CD14-positive monocyte (primary cell): ENCODE data around the gene CTTN. TPM values are rescaled to one million over a fixed set of nuclear protein-coding genes. Genes with fewer than 3 reads are reported as not detected.
A peak's percentile ranks its signal among the peaks of the same experiment; 100 is the strongest.

Experiments
- DNase-seq, 3 donors: peaks; one replicate each; pipeline ENCODE4 v3.0.0-alpha.2; 2011 to 2022
- H2AFZ ChIP-seq: 2 replicates; pipeline ENCODE4 v1.6.0; 2012; ENCODE audit warnings: mild to moderate bottlenecking, low read depth, low read length, inconsistent platforms; ENCODE audit not compliant: insufficient read depth, poor library complexity, severe bottlenecking
- H3K27ac ChIP-seq, 2 donors: 1 replicate in 1 of 2; 2 replicates in 1 of 2; pipeline ENCODE4 v1.5.1; 2012 to 2013; ENCODE audit warnings: low read length in 2 of 2, control low read depth in 1 of 2, inconsistent platforms in 1 of 2, low read depth in 1 of 2, mild to moderate bottlenecking in 1 of 2
- H3K27me3 ChIP-seq, 2 donors: one replicate each; pipeline versions ENCODE4 v1.6.0 to v1.6.1; 2011 to 2013; ENCODE audit warnings: low read length in 2 of 2; ENCODE audit not compliant: control insufficient read depth in 2 of 2, insufficient read depth in 2 of 2
- H3K36me3 ChIP-seq, 2 donors: replicated peaks in 1 of 2; 1 replicate in 1 of 2; 2 replicates in 1 of 2; pipeline versions ENCODE4 v1.5.1 to v1.6.1; 2012 to 2013; ENCODE audit warnings: low read length in 2 of 2, control low read depth in 1 of 2, inconsistent platforms in 1 of 2, mild to moderate bottlenecking in 1 of 2; ENCODE audit not compliant: insufficient read depth in 2 of 2, control insufficient read depth in 1 of 2
- H3K4me1 ChIP-seq, 2 donors: 1 replicate in 1 of 2; 2 replicates in 1 of 2; pipeline versions ENCODE4 v1.5.1 to v1.6.1; 2012 to 2013; ENCODE audit warnings: low read length in 2 of 2, control low read depth in 1 of 2, inconsistent platforms in 1 of 2, mild to moderate bottlenecking in 1 of 2, moderate library complexity in 1 of 2; ENCODE audit not compliant: insufficient read depth in 2 of 2, control insufficient read depth in 1 of 2
- H3K4me2 ChIP-seq: replicated peaks from 2 replicates; pipeline ENCODE3; 2012; ENCODE audit warnings: low read length, moderate library complexity, mild to moderate bottlenecking; ENCODE audit not compliant: poor library complexity, severe bottlenecking; ENCODE audit errors: extremely low read depth
- H3K4me3 ChIP-seq, 3 experiments: fragments of 200-600 bp in 1 of 3; sonication (generic) in 1 of 3; replicated peaks in 1 of 3; 1 replicate in 2 of 3; 2 replicates in 1 of 3; pipeline ENCODE4 v1.5.1; 2011 to 2013; ENCODE audit warnings: low read length in 3 of 3, mild to moderate bottlenecking in 3 of 3, control low read depth in 2 of 3, low read depth in 2 of 3, inconsistent platforms in 1 of 3, moderate library complexity in 1 of 3
- H3K79me2 ChIP-seq: 2 replicates; pipeline ENCODE4 v1.6.0; 2012; ENCODE audit warnings: mild to moderate bottlenecking, control low read depth, inconsistent platforms, low read length, moderate library complexity; ENCODE audit not compliant: insufficient read depth
- H3K9ac ChIP-seq: 2 replicates; pipeline ENCODE4 v1.6.0; 2017; ENCODE audit warnings: low read length, mild to moderate bottlenecking; ENCODE audit not compliant: insufficient read depth, poor library complexity, severe bottlenecking
- H3K9me3 ChIP-seq, 2 donors: replicated peaks in 1 of 2; 1 replicate in 1 of 2; 2 replicates in 1 of 2; pipeline versions ENCODE4 v1.5.1 to v1.6.1; 2012 to 2013; ENCODE audit warnings: low read length in 2 of 2, control low read depth in 1 of 2; ENCODE audit not compliant: control insufficient read depth in 1 of 2, insufficient read depth in 1 of 2
- H4K20me1 ChIP-seq: 2 replicates; pipeline ENCODE4 v1.6.0; 2012; ENCODE audit warnings: mild to moderate bottlenecking, low read length, control low read depth, moderate library complexity; ENCODE audit not compliant: insufficient read depth
- H3K27ac Mint-ChIP-seq, 7 donors: one replicate each; pipeline ENCODE4 v1.8.0; 2020; ENCODE audit warnings: mild to moderate bottlenecking in 7 of 7, mixed read lengths in 7 of 7, moderate library complexity in 6 of 7, inconsistent platforms in 2 of 7
- H3K27me3 Mint-ChIP-seq, 3 donors: one replicate each; pipeline ENCODE4 v1.8.0; 2021 to 2022; ENCODE audit warnings: low read depth in 3 of 3, mild to moderate bottlenecking in 3 of 3, mixed read lengths in 3 of 3, moderate library complexity in 3 of 3, inconsistent platforms in 1 of 3
- H3K36me3 Mint-ChIP-seq, 2 donors: one replicate each; pipeline ENCODE4 v1.8.0; 2020; ENCODE audit warnings: mixed read lengths in 2 of 2, inconsistent platforms in 1 of 2, mild to moderate bottlenecking in 1 of 2
- H3K4me1 Mint-ChIP-seq: one replicate; pipeline ENCODE4 v1.8.0; 2020; ENCODE audit warnings: mild to moderate bottlenecking, mixed read lengths
- H3K4me3 Mint-ChIP-seq, 2 donors: one replicate each; pipeline ENCODE4 v1.8.0; 2020; ENCODE audit warnings: mild to moderate bottlenecking in 2 of 2, mixed read lengths in 2 of 2, moderate library complexity in 1 of 2
- H3K9me3 Mint-ChIP-seq, 7 donors: one replicate each; pipeline ENCODE4 v1.8.0; 2020 to 2022; ENCODE audit warnings: mixed read lengths in 7 of 7, mild to moderate bottlenecking in 6 of 7, moderate library complexity in 6 of 7, inconsistent platforms in 2 of 7
- CTCF ChIP-seq: fragments of 200-600 bp; IDR thresholded peaks from one replicate; pipeline ENCODE4 v1.8.0; 2022; ENCODE audit warnings: antibody characterized with exemption, mild to moderate bottlenecking
- WGBS: methylation state at CpG from one replicate; pipeline ENCODE4 v1.1.5; 2013; ENCODE audit warnings: missing lambda C conversion rate; ENCODE audit not compliant: insufficient coverage; 5-methylcytosine and 5-hydroxymethylcytosine counted together
- intact Hi-C, 2 donors: fragments of 100-400 bp; cut with micrococcal nuclease; formaldehyde crosslinking; loops; one replicate each; pipeline versions ENCODE4 v1.15.0 to v1.15.1; 2023
- polyA plus RNA-seq, 3 donors: library from polyadenylated mRNA; depleted of rRNA in 1 of 3; unstranded in 2 of 3; stranded (reverse) in 1 of 3; fragments of 300-500 nt in 2 of 3; fragments of >200 nt in 1 of 3; fragmentation: Illumina TruSeq in 2 of 3; gene quantifications; 1 replicate in 2 of 3; 2 replicates in 1 of 3; pipeline ENCODE4 v1.2.3, GENCODE V29; 2012 to 2021

CTTN gene
- polyA plus RNA-seq, 3 donors = 0.05 to 0.11 TPM; not detected in 1

- no peak for TF ChIP-seq CTCF
- H3K36me3 Mint-ChIP-seq = peaks cover 0 to 9% of the 10 kb centered on the region in 2 donors
- Histone ChIP-seq H4K20me1 (peaks cover 54% of the 10 kb centered on the region), H2AFZ (no peak overlapping the region), H3K9ac (no peak overlapping the region), H3K4me3 (no peak overlapping the region), H3K9me3 (peaks cover 0 to 24% of the 10 kb centered on the region in 2 donors), H3K27me3 (peaks cover 82 to 91% of the 10 kb centered on the region in 2 donors), H3K27ac (no peak overlapping the region), H3K4me1 (peaks cover 28 to 29% of the 10 kb centered on the region in 2 donors), H3K4me2 (no peak overlapping the region), H3K36me3 (no peaks in the 10 kb centered on the region), H3K79me2 (no peaks in the 10 kb centered on the region)
- peaks cover 92 to 97% (median 92%) of the 10 kb centered on the region in 3 donors for H3K27me3 Mint-ChIP-seq
- peak overlapping the region in 1 of 7 donors; percentile 20 for H3K27ac Mint-ChIP-seq
- H3K4me3 Mint-ChIP-seq = peak overlapping the region in 1 of 2 donors; percentile 81
- 93% methylated on average over 5 of the region's 10 CpGs for WGBS
- peak in 1 of 3 donors; percentile 42 for DNase-seq
- H3K4me1 Mint-ChIP-seq = peaks cover 28% of the 10 kb centered on the region
- H3K9me3 Mint-ChIP-seq = peaks cover 3 to 29% (median 17%) of the 10 kb centered on the region in 7 donors
- intact Hi-C loops = no loop called here
These were observed 3.7 kb downstream of the CTTN start for GRCh38 chr11:70402016-70402415.

GRCh38 chr11:70402685-70403084 lies 4.4 kb downstream of the CTTN start:
- WGBS = no CpG with 5 or more reads among the region's 1 CpG
- Histone ChIP-seq H3K27me3 (peaks cover 83 to 91% of the 10 kb centered on the region in 2 donors), H3K9ac (no peak overlapping the region), H3K36me3 (no peaks in the 10 kb centered on the region), H3K4me1 (peaks cover 22 to 23% of the 10 kb centered on the region in 2 donors), H3K4me3 (no peak overlapping the region), H3K27ac (no peak overlapping the region), H3K79me2 (no peaks in the 10 kb centered on the region), H3K9me3 (peaks cover 0 to 24% of the 10 kb centered on the region in 2 donors), H4K20me1 (peaks cover 47% of the 10 kb centered on the region), H2AFZ (no peak overlapping the region), H3K4me2 (no peak overlapping the region)
- intact Hi-C loops = no loop called here
- no peak for DNase-seq
- Mint-ChIP-seq H3K27ac (peak overlapping the region in 1 of 7 donors; percentile 20), H3K4me3 (peak overlapping the region in 1 of 2 donors; percentile 81), H3K36me3 (peaks cover 0 to 3% of the 10 kb centered on the region in 2 donors), H3K27me3 (peaks cover 91 to 97% (median 92%) of the 10 kb centered on the region in 3 donors), H3K4me1 (peaks cover 21% of the 10 kb centered on the region), H3K9me3 (peaks cover 0 to 23% (median 12%) of the 10 kb centered on the region in 7 donors)
- no peak for TF ChIP-seq CTCF
